Tibial artery (tissue), 4 donors: ENCODE measurements around the gene CHRNB2.
A peak's percentile ranks its signal among the peaks of the same experiment; 100 is the strongest.

Experiments used
- DNase-seq, 2 donors: peaks; one replicate each; pipeline ENCODE4 v3.0.0-alpha.2; 2019
- H3K27ac ChIP-seq, 2 donors: fragments of 200-600 bp; sonication (generic) in 1 of 2; 1 replicate in 1 of 2; 2 replicates in 1 of 2; pipeline ENCODE4 v1.5.1; 2018 to 2019; ENCODE audit warnings: mild to moderate bottlenecking in 1 of 2
- H3K27me3 ChIP-seq, 2 donors: fragments of 200-600 bp; sonication (generic) in 1 of 2; one replicate each; pipeline versions ENCODE4 v1.5.1 to v1.6.0; 2016 to 2019
- H3K36me3 ChIP-seq, 3 donors: fragments of 200-600 bp; sonication (generic) in 2 of 3; one replicate each; pipeline ENCODE4 v1.5.1; 2016 to 2019; ENCODE audit warnings: mild to moderate bottlenecking in 2 of 3
- H3K4me1 ChIP-seq, 4 donors: fragments of 200-600 bp; sonication (generic) in 2 of 4; 1 replicate in 3 of 4; 2 replicates in 1 of 4; pipeline ENCODE4 v1.5.1; 2016 to 2019
- H3K4me3 ChIP-seq, 2 donors: fragments of 200-600 bp; sonication (generic) in 1 of 2; 1 replicate in 1 of 2; 2 replicates in 1 of 2; pipeline ENCODE4 v1.5.1; 2018 to 2019; ENCODE audit warnings: mild to moderate bottlenecking in 2 of 2
- H3K9me3 ChIP-seq, 3 donors: fragments of 200-600 bp; sonication (generic) in 1 of 3; one replicate each; pipeline ENCODE4 v1.5.1; 2016 to 2019
- CTCF ChIP-seq, 2 experiments: fragments of 200-600 bp in 1 of 2; fragments of 450-650 bp in 1 of 2; IDR thresholded peaks; one replicate each; pipeline ENCODE4 v1.5.1; 2017 to 2019; ENCODE audit warnings: antibody characterized with exemption in 2 of 2, mild to moderate bottlenecking in 1 of 2, moderate library complexity in 1 of 2
- intact Hi-C: fragments of 100-400 bp; cut with DNase I; formaldehyde crosslinking; loops from one replicate; pipeline ENCODE4 v1.15.0; 2023; ENCODE audit warnings: low total_unique reads

CHRNB2 gene

GRCh38 chr1:154553056-154554030 is 14.2 kb upstream of the CHRNB2 start:
- Histone ChIP-seq H3K27ac (no peak overlapping the region), H3K9me3 (no peaks in the 10 kb centered on the region), H3K4me1 (peaks cover 0 to 23% (median 14%) of the 10 kb centered on the region in 4 donors), H3K36me3 (peaks cover 69 to 74% (median 71%) of the 10 kb centered on the region in 3 donors), H3K27me3 (no peaks in the 10 kb centered on the region), H3K4me3 (no peak overlapping the region)
- DNase-seq, result no peak
- no peak for TF ChIP-seq CTCF (IDR thresholded peaks at IDR 0.05)
- intact Hi-C loops, result loop anchor here (10.0 kb wide), 1 partner anchor 229 kb away; the partner anchor contains the start of genes AQP10 and ATP8B2

GRCh38 chr1:154556422-154556821 is 11.2 kb upstream of the CHRNB2 start:
- TF ChIP-seq CTCF (IDR thresholded peaks at IDR 0.05), result no peak
- Histone ChIP-seq H3K27ac (peak overlapping the region; percentile 16 to 86), H3K4me3 (peak overlapping the region; percentile 90 to 94), H3K9me3 (no peaks in the 10 kb centered on the region), H3K27me3 (no peaks in the 10 kb centered on the region), H3K36me3 (peaks cover 44 to 46% (median 45%) of the 10 kb centered on the region in 3 donors), H3K4me1 (peaks cover 0 to 28% (median 18%) of the 10 kb centered on the region in 4 donors)
- no peak for DNase-seq
- intact Hi-C loops, result loop anchor here (10.0 kb wide), 1 partner anchor 232 kb away; the partner anchor contains the start of genes AQP10 and ATP8B2

- Histone ChIP-seq H3K4me3 (peak overlapping the region; percentile 90 to 94), H3K9me3 (no peaks in the 10 kb centered on the region), H3K27me3 (no peaks in the 10 kb centered on the region), H3K27ac (peak overlapping the region; percentile 86 to 91), H3K36me3 (peaks cover 34 to 36% (median 36%) of the 10 kb centered on the region in 3 donors), H3K4me1 (peaks cover 0 to 28% (median 18%) of the 10 kb centered on the region in 4 donors)
- intact Hi-C loops, result loop anchor here (10.0 kb wide), 1 partner anchor 233 kb away; the partner anchor contains the start of genes AQP10 and ATP8B2
- DNase-seq, result no peak
- no peak for TF ChIP-seq CTCF (IDR thresholded peaks at IDR 0.05)
These were observed 10.2 kb upstream of the CHRNB2 start for GRCh38 chr1:154557248-154557938.

GRCh38 chr1:154557939-154558719 is 9.4 kb upstream of the CHRNB2 start, which contains the start of gene UBE2Q1:
Gene UBE2Q1 (minus strand): TSS chr1:154558662. CDS start chr1:154558553, 109 bp downstream.
- peaks cover 0 to 28% (median 18%) of the 10 kb centered on the region in 4 donors for H3K4me1 ChIP-seq
- peaks cover 27 to 29% (median 28%) of the 10 kb centered on the region in 3 donors for H3K36me3 ChIP-seq
- DNase-seq, result peak; percentile 51 to 77
- peak within 1 kb of the TSS; percentile 90 to 94 for H3K4me3 ChIP-seq
- no peak for TF ChIP-seq CTCF (IDR thresholded peaks at IDR 0.05)
- no peaks in the 10 kb centered on the region for H3K27me3 ChIP-seq
- H3K27ac ChIP-seq, result peak within 1 kb of the TSS; percentile 86 to 91
- no peaks in the 10 kb centered on the region for H3K9me3 ChIP-seq
- intact Hi-C loops, result loop anchor here (10.0 kb wide), 1 partner anchor 233 kb away; the partner anchor contains the start of genes AQP10 and ATP8B2
